IMR-90 (cell line): ENCODE data around the gene SBF2. TPM values are rescaled to one million over a fixed set of nuclear protein-coding genes. Genes with fewer than 3 reads are reported as not detected.

ENCODE experiments used
- ATAC-seq: fragments of 200-7000 bp; cut with Tn5 transposase; 2 replicates; pipeline ENCODE4 v1.9.1; 2020; ENCODE audit warnings: low read depth, mild to moderate bottlenecking, moderate library complexity
- BruUV-seq: library from RNA; stranded (reverse); fragments of 400-500 nt; replicated peaks from 2 replicates; lab custom pipeline; 2021; lab: Mats Ljungman, UMichigan
- CTCF ChIA-PET: fragments of 300-600 bp; formaldehyde crosslinking; extraction: SDS; loops from one replicate; lab custom pipeline; 2021; ENCODE audit warnings: antibody characterized with exemption; lab: Yijun Ruan, JAX
- POLR2A ChIA-PET: fragments of 300-600 bp; sonication (Branson Sonifier 250); formaldehyde crosslinking; loops from one replicate; lab custom pipeline; 2022; ENCODE audit warnings: antibody characterized with exemption; ENCODE audit not compliant: unreplicated experiment; lab: Charles Lee
- DNase-seq: peaks from one replicate; pipeline ENCODE4 v3.0.0; 2013
- H2AFZ ChIP-seq: replicated peaks from 2 replicates; pipeline ENCODE3; 2013; ENCODE audit warnings: low read length, mild to moderate bottlenecking; ENCODE audit not compliant: poor library complexity
- H2AK5ac ChIP-seq: 2 replicates; pipeline ENCODE4 v1.6.1; 2013; ENCODE audit warnings: low read depth, low read length, inconsistent platforms
- H2AK9ac ChIP-seq: replicated peaks from 2 replicates; pipeline ENCODE3; 2013; ENCODE audit warnings: mild to moderate bottlenecking, low read depth, low read length, moderate library complexity; ENCODE audit not compliant: poor library complexity
- H2BK120ac ChIP-seq: 2 replicates; pipeline ENCODE4 v1.6.1; 2013; ENCODE audit warnings: low read depth, low read length, inconsistent platforms
- H2BK15ac ChIP-seq: 3 replicates; pipeline ENCODE4 v1.6.1; 2013; ENCODE audit warnings: low read depth, low read length, inconsistent platforms
- H2BK20ac ChIP-seq: 2 replicates; pipeline ENCODE4 v1.6.1; 2013; ENCODE audit warnings: low read depth, mild to moderate bottlenecking, inconsistent platforms, low read length, moderate library complexity
- H2BK5ac ChIP-seq: 2 replicates; pipeline ENCODE4 v1.6.1; 2013; ENCODE audit warnings: mild to moderate bottlenecking, low read depth, low read length, inconsistent platforms; ENCODE audit not compliant: poor library complexity, severe bottlenecking
- H3K14ac ChIP-seq: replicated peaks from 2 replicates; pipeline ENCODE4 v1.6.1; 2013; ENCODE audit warnings: low read depth, low read length, inconsistent platforms
- H3K18ac ChIP-seq: 2 replicates; pipeline ENCODE4 v1.6.1; 2013; ENCODE audit warnings: low read depth, low read length, control low read depth
- H3K23ac ChIP-seq: 2 replicates; pipeline ENCODE4 v1.6.1; 2013; ENCODE audit warnings: low read depth, low read length, inconsistent platforms
- H3K27ac ChIP-seq: 2 replicates; pipeline ENCODE4 v1.5.1; 2013; ENCODE audit warnings: mild to moderate bottlenecking, control low read depth, low read length; ENCODE audit not compliant: insufficient read depth
- H3K27me3 ChIP-seq: 2 replicates; pipeline ENCODE4 v1.6.1; 2013; ENCODE audit warnings: low read length; ENCODE audit not compliant: control insufficient read depth, insufficient read depth
- H3K36me3 ChIP-seq: 2 replicates; pipeline ENCODE4 v1.6.1; 2013; ENCODE audit warnings: low read length, mixed read lengths; ENCODE audit not compliant: control insufficient read depth, insufficient read depth
- H3K4ac ChIP-seq: 2 replicates; pipeline ENCODE4 v1.6.1; 2013; ENCODE audit warnings: low read depth, low read length, inconsistent platforms
- H3K4me1 ChIP-seq: 2 replicates; pipeline ENCODE4 v1.6.1; 2013; ENCODE audit warnings: low read length, mixed read lengths; ENCODE audit not compliant: control insufficient read depth, insufficient read depth
- H3K4me2 ChIP-seq: 2 replicates; pipeline ENCODE4 v1.6.1; 2013; ENCODE audit warnings: low read depth, mild to moderate bottlenecking, control low read depth, low read length, moderate library complexity
- H3K4me3 ChIP-seq: 2 replicates; pipeline ENCODE4 v1.5.1; 2013; ENCODE audit warnings: low read depth, mild to moderate bottlenecking, control low read depth, low read length, moderate library complexity; ENCODE audit not compliant: insufficient read depth
- H3K56ac ChIP-seq: 2 replicates; pipeline ENCODE4 v1.6.1; 2013; ENCODE audit warnings: low read length, inconsistent platforms; ENCODE audit not compliant: insufficient read depth; ENCODE audit errors: extremely low read depth
- H3K79me1 ChIP-seq, 2 experiments: 2 replicates each; pipeline ENCODE4 v1.6.1; 2013; ENCODE audit warnings: low read length in 2 of 2, inconsistent platforms in 1 of 2, low read depth in 1 of 2
- H3K9ac ChIP-seq: 2 replicates; pipeline ENCODE4 v1.6.1; 2013; ENCODE audit warnings: low read depth, low read length, control low read depth
- H3K9me1 ChIP-seq: 2 replicates; pipeline ENCODE4 v1.6.1; 2013; ENCODE audit warnings: low read length, inconsistent platforms; ENCODE audit not compliant: insufficient read depth
- H3K9me3 ChIP-seq: 2 replicates; pipeline ENCODE4 v1.6.1; 2013; ENCODE audit warnings: low read length; ENCODE audit not compliant: control insufficient read depth, insufficient read depth
- H4K20me1 ChIP-seq: 2 replicates; pipeline ENCODE4 v1.6.1; 2013; ENCODE audit warnings: low read length, inconsistent platforms; ENCODE audit not compliant: insufficient read depth
- H4K5ac ChIP-seq: 2 replicates; pipeline ENCODE4 v1.6.1; 2013; ENCODE audit warnings: mild to moderate bottlenecking, low read depth, low read length, control low read depth
- H4K8ac ChIP-seq, 2 experiments: 2 replicates each; pipeline ENCODE4 v1.6.1; 2013; ENCODE audit warnings: low read depth in 2 of 2, low read length in 2 of 2, control low read depth in 1 of 2, inconsistent platforms in 1 of 2
- H4K91ac ChIP-seq: 2 replicates; pipeline ENCODE4 v1.6.1; 2013; ENCODE audit warnings: low read depth, low read length, inconsistent platforms; ENCODE audit not compliant: insufficient read depth
- BHLHE40 ChIP-seq: fragments of 150-350 bp; IDR thresholded peaks from 2 replicates; pipeline ENCODE4 v1.6.1; 2016; ENCODE audit warnings: mild to moderate bottlenecking, low read depth, low read length
- CHD1 ChIP-seq: IDR thresholded peaks from 2 replicates; pipeline ENCODE4 v1.6.1; 2012; ENCODE audit warnings: low read depth, low read length, improper control_type of control experiment
- MAFK ChIP-seq: IDR thresholded peaks from 2 replicates; pipeline ENCODE4 v1.6.1; 2012; ENCODE audit warnings: low read depth, low read length, improper control_type of control experiment
- USF2 ChIP-seq: fragments of 150-350 bp; IDR thresholded peaks from 2 replicates; pipeline ENCODE4 v1.6.1; 2017; ENCODE audit warnings: mild to moderate bottlenecking, antibody characterized with exemption, low read length, low read depth
- dilution Hi-C: fragments of 300-500 bp; cut with HindIII; formaldehyde crosslinking; loops from one replicate; pipeline ENCODE4 v1.14.3; 2018; ENCODE audit warnings: low sequenced_read_pairs; ENCODE audit not compliant: unreplicated experiment
- in situ Hi-C: fragments of 300-500 bp; cut with MboI; formaldehyde crosslinking; loops from 3 replicates; pipeline ENCODE4 v1.14.3; 2019; ENCODE audit warnings: low sequenced_read_pairs, inconsistent platforms, mixed read lengths
- intact Hi-C: fragments of 100-400 bp; cut with micrococcal nuclease; formaldehyde crosslinking; loops from 2 replicates; pipeline ENCODE4 v1.10.0; 2022
- polyA plus RNA-seq, 3 experiments: library from polyadenylated mRNA; depleted of rRNA; stranded (reverse); fragments of >200 nt; gene quantifications; 2 replicates each; pipeline ENCODE4 v1.2.3, GENCODE V29; 2012; ENCODE audit warnings: low replicate concordance in 1 of 3
- total RNA-seq: library from RNA; depleted of rRNA; stranded (reverse); fragments of >200 nt; gene quantifications from 2 replicates; pipeline ENCODE4 v1.2.3, GENCODE V29; 2012

The SBF2 gene
- total and polyA plus RNA-seq, 2 of the 4 experiments (the other 2 are of a cell fraction) = 23.8 to 51.8 TPM

DNA sequence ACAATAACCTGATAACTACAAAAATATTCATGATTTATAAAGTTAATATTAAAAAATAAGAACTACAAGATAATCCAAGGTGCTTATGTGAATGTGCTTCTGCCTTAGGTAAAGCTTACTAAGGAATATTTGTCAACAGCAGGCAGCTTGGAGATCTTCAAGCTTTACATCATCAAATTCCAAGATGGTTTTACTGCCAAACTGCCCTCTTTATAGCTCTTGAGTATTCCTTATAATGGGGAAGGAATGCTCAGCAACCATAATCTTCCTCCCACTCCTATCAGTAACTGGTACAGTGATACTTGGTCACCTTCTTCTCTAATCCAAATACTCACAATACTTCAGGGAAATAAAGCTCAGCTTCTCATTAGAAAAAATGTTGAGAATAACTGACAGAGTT is 30.1 kb downstream of the SBF2 start:
- in situ Hi-C loops (no loop called here), intact Hi-C loops (no loop called here), dilution Hi-C loops (no loop called here)
- Histone ChIP-seq H2BK5ac (peak overlapping the region; percentile 82), H4K91ac (no peak overlapping the region), H4K20me1 (no peaks in the 10 kb centered on the region), H4K8ac (no peak overlapping the region), H2BK120ac (peak overlapping the region; percentile 44; the same call in 1 of the 2 replicates), H3K14ac (no peak overlapping the region), H3K23ac (no peak overlapping the region), H3K27ac (no peak overlapping the region), H3K4me2 (no peak overlapping the region), H3K56ac (no peak overlapping the region), H2AK9ac (no peak overlapping the region), H2BK20ac (0 out of 2 replicates have a peak overlapping the region, but pooled peaks have one; percentile 8), H4K5ac (no peak overlapping the region), H2AFZ (no peak overlapping the region), H3K4me3 (no peak overlapping the region), H2BK15ac (no peak overlapping the region), H3K18ac (no peak overlapping the region), H3K4ac (no peak overlapping the region), H2AK5ac (no peak overlapping the region), H3K9ac (no peak overlapping the region), H3K27me3 (no peaks in the 10 kb centered on the region), H3K9me3 (no peaks in the 10 kb centered on the region), H3K9me1 (peaks cover 12% of the 10 kb centered on the region), H3K36me3 (no peaks in the 10 kb centered on the region), H3K79me1 (peaks cover 24 to 69% of the 10 kb centered on the region in 2 experiments), H3K4me1 (peaks cover 11% of the 10 kb centered on the region; the same call in 1 of the 2 replicates)
- ATAC-seq (peak; percentile 68), DNase-seq (peak; percentile 85)
- ChIA-PET POLR2A (interaction anchor here (0.6 kb wide), 1 partner anchor 28 kb away, joined by 4 read pairs; no protein-coding TSS in a partner anchor), CTCF (no interaction called here)
- no TSS peak for BruUV-seq
- TF ChIP-seq USF2 = no peak
- no peak for TF ChIP-seq CHD1
- TF ChIP-seq MAFK = peak; percentile 32; the same call in 1 of the 2 replicates
- TF ChIP-seq BHLHE40 = no peak
